VCaP (cell line): ENCODE data around the gene ROR1.

ENCODE experiments used
- H3K27ac ChIP-seq: fragments of 450-650 bp; 2 replicates; pipeline ENCODE4 v1.5.1; 2017
- TF ChIP-seq, protein P1 (sequence below): fragments of 450-650 bp; conservative IDR thresholded peaks from 2 replicates; pipeline ENCODE4 v1.5.1; 2017; ENCODE audit warnings: mild to moderate bottlenecking, moderate library complexity

ROR1 gene

DNA sequence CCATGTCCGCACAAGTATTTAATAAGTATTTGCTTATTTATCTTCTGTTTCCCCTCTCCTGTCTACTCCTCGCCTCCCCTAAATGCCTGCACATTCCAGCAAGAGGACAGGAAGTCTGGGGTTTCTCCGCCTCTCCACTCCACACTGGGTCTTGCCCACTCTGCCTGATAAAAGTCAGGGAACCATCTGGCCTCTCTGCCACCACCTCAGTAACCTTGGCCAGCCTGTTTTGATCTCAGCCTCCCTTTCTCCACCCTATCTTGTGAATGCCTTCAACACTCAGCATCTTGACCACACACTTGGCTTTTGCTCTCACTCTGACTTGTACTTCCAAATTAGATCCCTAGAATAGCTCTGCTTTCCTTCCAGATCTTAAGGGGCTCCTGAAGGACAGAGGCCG, 264.3 kb downstream of the ROR1 start:
- no peak overlapping the region for H3K27ac ChIP-seq
- TF ChIP-seq, protein P1, sequence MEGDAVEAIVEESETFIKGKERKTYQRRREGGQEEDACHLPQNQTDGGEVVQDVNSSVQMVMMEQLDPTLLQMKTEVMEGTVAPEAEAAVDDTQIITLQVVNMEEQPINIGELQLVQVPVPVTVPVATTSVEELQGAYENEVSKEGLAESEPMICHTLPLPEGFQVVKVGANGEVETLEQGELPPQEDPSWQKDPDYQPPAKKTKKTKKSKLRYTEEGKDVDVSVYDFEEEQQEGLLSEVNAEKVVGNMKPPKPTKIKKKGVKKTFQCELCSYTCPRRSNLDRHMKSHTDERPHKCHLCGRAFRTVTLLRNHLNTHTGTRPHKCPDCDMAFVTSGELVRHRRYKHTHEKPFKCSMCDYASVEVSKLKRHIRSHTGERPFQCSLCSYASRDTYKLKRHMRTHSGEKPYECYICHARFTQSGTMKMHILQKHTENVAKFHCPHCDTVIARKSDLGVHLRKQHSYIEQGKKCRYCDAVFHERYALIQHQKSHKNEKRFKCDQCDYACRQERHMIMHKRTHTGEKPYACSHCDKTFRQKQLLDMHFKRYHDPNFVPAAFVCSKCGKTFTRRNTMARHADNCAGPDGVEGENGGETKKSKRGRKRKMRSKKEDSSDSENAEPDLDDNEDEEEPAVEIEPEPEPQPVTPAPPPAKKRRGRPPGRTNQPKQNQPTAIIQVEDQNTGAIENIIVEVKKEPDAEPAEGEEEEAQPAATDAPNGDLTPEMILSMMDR = no peak

DNA sequence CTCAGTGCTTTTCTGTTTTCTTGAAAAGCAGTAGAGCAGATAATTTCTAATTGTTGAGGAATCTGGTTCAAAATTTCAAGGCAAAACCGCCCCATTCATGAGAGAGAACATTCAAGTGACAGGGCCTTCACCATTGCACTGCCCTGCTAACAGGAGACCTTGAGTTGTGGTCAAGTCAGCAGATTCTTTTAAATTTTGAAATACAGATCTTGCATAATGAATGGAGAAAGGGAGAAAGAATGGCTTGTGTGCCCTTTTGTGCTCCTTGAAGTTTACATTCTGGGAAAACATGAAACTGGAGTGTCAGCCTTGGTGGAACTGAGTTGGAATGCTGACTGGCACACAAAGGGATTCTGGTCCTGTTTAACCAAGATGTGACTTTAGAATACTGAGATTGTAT, 265.1 kb downstream of the ROR1 start:
- H3K27ac ChIP-seq = peak overlapping the region; percentile 40
- TF ChIP-seq, protein P1 = no peak

GRCh38 chr1:64039390-64039926, 265.6 kb downstream of the ROR1 start:
- peak overlapping the region; percentile 40 for H3K27ac ChIP-seq
- TF ChIP-seq, protein P1 = no peak

GRCh38 chr1:64041371-64042131, 267.7 kb downstream of the ROR1 start:
- no peak overlapping the region; the same call in 1 of the 2 replicates for H3K27ac ChIP-seq
- TF ChIP-seq, protein P1 = no peak

DNA sequence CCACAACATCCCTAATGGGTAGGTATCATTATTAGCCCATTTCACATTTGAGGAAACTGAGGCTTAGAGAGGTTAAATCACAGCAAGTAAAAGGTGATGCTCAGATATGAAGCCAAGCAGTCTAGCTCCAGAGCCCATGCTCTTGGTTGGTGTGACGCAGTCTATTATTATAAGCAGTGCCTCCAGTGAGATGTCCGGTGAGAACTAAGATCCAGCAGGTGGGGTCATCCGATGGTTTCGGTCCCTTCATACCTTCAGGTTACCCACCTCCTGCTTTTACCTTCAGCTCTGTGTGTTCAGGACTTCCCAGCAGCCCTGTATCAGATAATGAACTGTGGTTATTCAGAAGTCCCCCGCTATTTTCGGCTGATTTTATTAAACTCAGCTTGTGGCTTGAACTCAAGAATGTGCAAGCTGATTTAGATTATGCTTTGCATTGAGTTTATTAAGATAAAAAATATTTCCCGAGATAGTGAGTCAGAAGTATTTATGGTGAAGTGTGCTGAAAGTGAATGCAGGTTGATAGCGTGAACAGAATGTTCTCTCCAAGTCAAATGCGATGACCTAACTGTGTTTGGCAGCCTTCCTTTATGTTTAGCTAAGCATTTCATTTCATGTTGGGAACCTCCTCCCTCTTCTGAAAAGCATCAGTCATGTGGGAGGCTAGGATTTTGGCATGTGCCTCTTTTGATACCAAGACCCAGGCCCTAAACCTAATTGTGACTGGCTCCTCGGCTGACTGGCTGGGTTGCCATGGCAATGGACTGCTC, 268.7 kb downstream of the ROR1 start:
- peak overlapping the region; percentile 22; the same call in 1 of the 2 replicates for H3K27ac ChIP-seq
- TF ChIP-seq, protein P1 = no peak

DNA sequence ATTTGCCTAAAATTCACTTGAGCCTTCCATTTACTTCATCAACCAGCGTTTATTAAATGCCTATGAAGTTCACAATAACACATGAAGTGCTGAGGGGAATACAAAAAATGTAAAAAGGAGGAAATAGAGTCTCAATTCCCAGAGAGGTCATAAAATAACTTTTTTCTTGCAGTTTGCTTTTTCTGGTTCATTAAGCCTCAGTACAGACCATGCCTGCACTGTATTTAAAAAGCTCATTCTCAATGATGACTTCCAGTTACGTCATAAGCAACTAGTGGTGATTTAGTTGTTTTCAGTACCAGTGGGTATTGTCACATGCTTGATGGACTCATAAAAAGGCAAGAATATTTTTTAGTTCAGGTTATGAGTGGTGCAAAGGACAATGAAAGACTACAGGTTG, 269.5 kb downstream of the ROR1 start:
- H3K27ac ChIP-seq = no peak overlapping the region; the same call in 1 of the 2 replicates
- TF ChIP-seq, protein P1 = no peak

- H3K27ac ChIP-seq = no peak overlapping the region
- TF ChIP-seq, protein P1 = no peak
Observed at GRCh38 chr1:64043976-64044375, 270.2 kb downstream of the ROR1 start.
